K562 (cell line): ENCODE measurements around the gene DNALI1. TPM values are rescaled to one million over a fixed set of nuclear protein-coding genes. Genes with fewer than 3 reads are reported as not detected.

Source experiments
- CCAR2 ChIP-seq: fragments of 200-400 bp; formaldehyde crosslinking; IDR thresholded peaks from 2 replicates; pipeline ENCODE4 v1.6.1; 2017; ENCODE audit warnings: mild to moderate bottlenecking, low read depth, low read length
- HNRNPK ChIP-seq: fragments of 200-400 bp; formaldehyde crosslinking; IDR thresholded peaks from one replicate; pipeline ENCODE4 v1.6.1; 2018; ENCODE audit warnings: mild to moderate bottlenecking, low read depth, low read length; ENCODE audit not compliant: poor library complexity, severe bottlenecking
- HOXB6 ChIP-seq: fragments of 250-450 bp; sonication (Bioruptor Pico); IDR thresholded peaks from 2 replicates; pipeline ENCODE4 v1.5.1; 2022; ENCODE audit warnings: mild to moderate bottlenecking, borderline replicate concordance
- PHB2 ChIP-seq: fragments of 450-650 bp; IDR thresholded peaks from 2 replicates; pipeline ENCODE4 v1.6.1; 2017; ENCODE audit warnings: low read depth
- RBM17 ChIP-seq: fragments of 200-400 bp; formaldehyde crosslinking; IDR thresholded peaks from 2 replicates; pipeline ENCODE4 v1.6.1; 2017; ENCODE audit warnings: low read depth, mild to moderate bottlenecking, low read length, borderline replicate concordance
- RBM22 ChIP-seq: fragments of 200-400 bp; formaldehyde crosslinking; IDR thresholded peaks from 2 replicates; pipeline ENCODE4 v1.6.1; 2018; ENCODE audit warnings: low read length, low read depth; ENCODE audit not compliant: poor library complexity, severe bottlenecking
- STAG1 ChIP-seq: sonication (generic); formaldehyde crosslinking; IDR thresholded peaks from 2 replicates; pipeline ENCODE4 v1.5.0; 2020; ENCODE audit warnings: missing genetic modification reagents, borderline replicate concordance
- TBL1XR1 ChIP-seq, 2 experiments: IDR thresholded peaks; 2 replicates each; pipeline ENCODE4 v1.6.1; 2012; ENCODE audit warnings: improper control_type of control experiment in 2 of 2, low read length in 2 of 2, mild to moderate bottlenecking in 1 of 2
- TRIM28 ChIP-seq: fragments of 450-650 bp; IDR thresholded peaks from 2 replicates; pipeline ENCODE4 v1.6.1; 2017
- ZBTB17 ChIP-seq: fragments of 450-650 bp; formaldehyde crosslinking; IDR thresholded peaks from 2 replicates; pipeline ENCODE4 v1.4.0; 2020; ENCODE audit warnings: mild to moderate bottlenecking
- ZNF274 ChIP-seq: IDR thresholded peaks from 2 replicates; pipeline ENCODE4 v1.6.1; 2011; ENCODE audit warnings: low read depth, mild to moderate bottlenecking, low read length, moderate library complexity, borderline replicate concordance
- polyA plus RNA-seq, 8 experiments: library from polyadenylated mRNA; depleted of rRNA in 4 of 8; stranded (reverse) in 5 of 8; unstranded in 3 of 8; fragments of >200 nt; fragmentation: Nextera tagmentation in 2 of 8; fragmentation: Illumina TruSeq in 1 of 8; extraction: Ambion mirVana in 2 of 8; extraction: Trizol in 1 of 8; gene quantifications; 2 replicates each; pipeline versions ENCODE4 v1.2.1 to v1.2.3, GENCODE V29; 2011 to 2014; ENCODE audit warnings: inconsistent platforms in 1 of 8, missing spikeins in 1 of 8
- total RNA-seq, 7 experiments: library from RNA; depleted of rRNA in 6 of 7; stranded (reverse); fragments of >200 nt in 6 of 7; fragmentation: Illumina TruSeq in 2 of 7; extraction: Trizol in 2 of 7; gene quantifications; 2 replicates each; pipeline versions ENCODE4 v1.2.1 to v1.2.3, GENCODE V29; 2011 to 2021; ENCODE audit warnings: low replicate concordance in 1 of 7
- TF ChIP-seq, protein P1 (sequence below): sonication (generic); formaldehyde crosslinking; IDR thresholded peaks from 2 replicates; pipeline ENCODE4 v1.8.1; 2023; ENCODE audit warnings: mild to moderate bottlenecking, missing genetic modification reagents
- TF ChIP-seq, protein P2 (sequence below): sonication (generic); formaldehyde crosslinking; IDR thresholded peaks from 2 replicates; pipeline ENCODE4 v1.8.1; 2022; ENCODE audit warnings: missing genetic modification reagents
- TF ChIP-seq, protein P3 (sequence below): fragments of 450-650 bp; IDR thresholded peaks from 2 replicates; pipeline ENCODE4 v1.7.1; 2018; ENCODE audit warnings: mild to moderate bottlenecking, low read depth; ENCODE audit not compliant: partially characterized antibody
- TF ChIP-seq, protein P4 (sequence below): fragments of 450-650 bp; IDR thresholded peaks from 2 replicates; pipeline ENCODE4 v1.6.1; 2016; ENCODE audit warnings: low read depth, mild to moderate bottlenecking, moderate library complexity
- TF ChIP-seq, protein P5 (sequence below): IDR thresholded peaks from 2 replicates; pipeline ENCODE4 v1.6.1; 2014; ENCODE audit warnings: antibody characterized with exemption

The DNALI1 gene
- total and polyA plus RNA-seq, 9 of the 15 experiments (the other 6 are each of a cell fraction or from before 2014, with no cell fraction given), result 0.87 to 5.6 (median 1.2) TPM

DNA sequence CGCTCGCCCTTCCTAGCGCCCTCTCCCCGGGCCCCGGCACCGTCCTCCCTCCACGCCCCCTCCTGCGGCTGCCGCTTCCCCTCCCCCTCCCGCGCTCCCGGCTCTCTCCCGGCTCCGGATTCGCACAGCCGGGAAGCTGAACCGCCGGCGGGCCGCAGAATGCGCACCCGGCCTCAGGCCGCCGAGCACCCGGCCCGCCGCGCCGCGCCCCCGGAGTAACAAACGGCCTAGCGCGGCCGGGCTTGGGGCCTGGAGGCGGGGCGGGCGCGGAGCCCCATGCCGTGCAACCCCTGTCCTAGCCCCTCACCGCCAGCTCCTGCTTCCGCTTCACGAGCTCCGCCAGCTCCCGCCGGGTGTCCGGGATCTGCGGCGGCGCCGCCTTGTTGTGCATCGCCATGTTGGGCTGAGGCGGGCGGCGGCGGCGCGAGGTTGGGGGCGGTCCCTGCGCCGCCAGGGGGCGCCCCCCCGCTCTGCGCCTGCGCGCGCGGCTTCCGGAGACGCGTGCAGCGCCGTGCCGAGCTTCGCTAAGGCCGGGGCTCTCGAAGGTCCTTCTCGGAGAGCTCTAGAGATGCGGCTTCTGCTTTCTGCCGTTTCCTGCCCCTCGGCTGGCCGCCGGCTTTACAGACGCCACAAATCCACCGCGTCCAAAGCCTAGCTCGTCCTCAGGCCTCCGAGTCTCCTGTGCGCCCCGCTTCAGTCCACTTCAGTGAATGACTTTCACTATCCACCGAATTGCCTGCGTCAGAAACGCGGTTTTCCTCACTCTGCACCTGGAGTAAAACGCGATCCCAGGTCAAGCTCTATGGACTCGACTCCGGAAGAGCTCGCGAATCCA lies 42.2 kb upstream of the DNALI1 start, which contains the start of gene MEAF6 (continued):
- TF ChIP-seq TBL1XR1 (IDR thresholded peaks at IDR 0.05; ENCODE audit: low read length in 2 of 2) (0 out of 4 replicates have a peak, but pooled peaks of 1 of the 2 experiments have one; percentile 25), RBM17 (no peak), ZBTB17 (CRISPR knock-in tag) (0 out of 2 replicates have a peak, but pooled peaks have one; percentile 21), HOXB6 (CRISPR knock-in tag) (peak; percentile 18; the same call in 1 of the 2 replicates), PHB2 (no peak), TRIM28 (no peak), CCAR2 (no peak), RBM22 (no peak), STAG1 (CRISPR knock-in tag) (peak; percentile 39; the same call in 1 of the 2 replicates), ZNF274 (no peak), HNRNPK (peak; percentile 68)
- TF ChIP-seq, protein P1, sequence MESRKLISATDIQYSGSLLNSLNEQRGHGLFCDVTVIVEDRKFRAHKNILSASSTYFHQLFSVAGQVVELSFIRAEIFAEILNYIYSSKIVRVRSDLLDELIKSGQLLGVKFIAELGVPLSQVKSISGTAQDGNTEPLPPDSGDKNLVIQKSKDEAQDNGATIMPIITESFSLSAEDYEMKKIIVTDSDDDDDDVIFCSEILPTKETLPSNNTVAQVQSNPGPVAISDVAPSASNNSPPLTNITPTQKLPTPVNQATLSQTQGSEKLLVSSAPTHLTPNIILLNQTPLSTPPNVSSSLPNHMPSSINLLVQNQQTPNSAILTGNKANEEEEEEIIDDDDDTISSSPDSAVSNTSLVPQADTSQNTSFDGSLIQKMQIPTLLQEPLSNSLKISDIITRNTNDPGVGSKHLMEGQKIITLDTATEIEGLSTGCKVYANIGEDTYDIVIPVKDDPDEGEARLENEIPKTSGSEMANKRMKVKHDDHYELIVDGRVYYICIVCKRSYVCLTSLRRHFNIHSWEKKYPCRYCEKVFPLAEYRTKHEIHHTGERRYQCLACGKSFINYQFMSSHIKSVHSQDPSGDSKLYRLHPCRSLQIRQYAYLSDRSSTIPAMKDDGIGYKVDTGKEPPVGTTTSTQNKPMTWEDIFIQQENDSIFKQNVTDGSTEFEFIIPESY (CRISPR knock-in tag), result peak; percentile 73
- TF ChIP-seq, protein P2, sequence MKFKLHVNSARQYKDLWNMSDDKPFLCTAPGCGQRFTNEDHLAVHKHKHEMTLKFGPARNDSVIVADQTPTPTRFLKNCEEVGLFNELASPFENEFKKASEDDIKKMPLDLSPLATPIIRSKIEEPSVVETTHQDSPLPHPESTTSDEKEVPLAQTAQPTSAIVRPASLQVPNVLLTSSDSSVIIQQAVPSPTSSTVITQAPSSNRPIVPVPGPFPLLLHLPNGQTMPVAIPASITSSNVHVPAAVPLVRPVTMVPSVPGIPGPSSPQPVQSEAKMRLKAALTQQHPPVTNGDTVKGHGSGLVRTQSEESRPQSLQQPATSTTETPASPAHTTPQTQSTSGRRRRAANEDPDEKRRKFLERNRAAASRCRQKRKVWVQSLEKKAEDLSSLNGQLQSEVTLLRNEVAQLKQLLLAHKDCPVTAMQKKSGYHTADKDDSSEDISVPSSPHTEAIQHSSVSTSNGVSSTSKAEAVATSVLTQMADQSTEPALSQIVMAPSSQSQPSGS (CRISPR knock-in tag), result no peak
- TF ChIP-seq, protein P3, sequence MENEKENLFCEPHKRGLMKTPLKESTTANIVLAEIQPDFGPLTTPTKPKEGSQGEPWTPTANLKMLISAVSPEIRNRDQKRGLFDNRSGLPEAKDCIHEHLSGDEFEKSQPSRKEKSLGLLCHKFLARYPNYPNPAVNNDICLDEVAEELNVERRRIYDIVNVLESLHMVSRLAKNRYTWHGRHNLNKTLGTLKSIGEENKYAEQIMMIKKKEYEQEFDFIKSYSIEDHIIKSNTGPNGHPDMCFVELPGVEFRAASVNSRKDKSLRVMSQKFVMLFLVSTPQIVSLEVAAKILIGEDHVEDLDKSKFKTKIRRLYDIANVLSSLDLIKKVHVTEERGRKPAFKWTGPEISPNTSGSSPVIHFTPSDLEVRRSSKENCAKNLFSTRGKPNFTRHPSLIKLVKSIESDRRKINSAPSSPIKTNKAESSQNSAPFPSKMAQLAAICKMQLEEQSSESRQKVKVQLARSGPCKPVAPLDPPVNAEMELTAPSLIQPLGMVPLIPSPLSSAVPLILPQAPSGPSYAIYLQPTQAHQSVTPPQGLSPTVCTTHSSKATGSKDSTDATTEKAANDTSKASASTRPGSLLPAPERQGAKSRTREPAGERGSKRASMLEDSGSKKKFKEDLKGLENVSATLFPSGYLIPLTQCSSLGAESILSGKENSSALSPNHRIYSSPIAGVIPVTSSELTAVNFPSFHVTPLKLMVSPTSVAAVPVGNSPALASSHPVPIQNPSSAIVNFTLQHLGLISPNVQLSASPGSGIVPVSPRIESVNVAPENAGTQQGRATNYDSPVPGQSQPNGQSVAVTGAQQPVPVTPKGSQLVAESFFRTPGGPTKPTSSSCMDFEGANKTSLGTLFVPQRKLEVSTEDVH, result no peak
- TF ChIP-seq, protein P4, sequence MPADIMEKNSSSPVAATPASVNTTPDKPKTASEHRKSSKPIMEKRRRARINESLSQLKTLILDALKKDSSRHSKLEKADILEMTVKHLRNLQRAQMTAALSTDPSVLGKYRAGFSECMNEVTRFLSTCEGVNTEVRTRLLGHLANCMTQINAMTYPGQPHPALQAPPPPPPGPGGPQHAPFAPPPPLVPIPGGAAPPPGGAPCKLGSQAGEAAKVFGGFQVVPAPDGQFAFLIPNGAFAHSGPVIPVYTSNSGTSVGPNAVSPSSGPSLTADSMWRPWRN, result no peak
- TF ChIP-seq, protein P5, sequence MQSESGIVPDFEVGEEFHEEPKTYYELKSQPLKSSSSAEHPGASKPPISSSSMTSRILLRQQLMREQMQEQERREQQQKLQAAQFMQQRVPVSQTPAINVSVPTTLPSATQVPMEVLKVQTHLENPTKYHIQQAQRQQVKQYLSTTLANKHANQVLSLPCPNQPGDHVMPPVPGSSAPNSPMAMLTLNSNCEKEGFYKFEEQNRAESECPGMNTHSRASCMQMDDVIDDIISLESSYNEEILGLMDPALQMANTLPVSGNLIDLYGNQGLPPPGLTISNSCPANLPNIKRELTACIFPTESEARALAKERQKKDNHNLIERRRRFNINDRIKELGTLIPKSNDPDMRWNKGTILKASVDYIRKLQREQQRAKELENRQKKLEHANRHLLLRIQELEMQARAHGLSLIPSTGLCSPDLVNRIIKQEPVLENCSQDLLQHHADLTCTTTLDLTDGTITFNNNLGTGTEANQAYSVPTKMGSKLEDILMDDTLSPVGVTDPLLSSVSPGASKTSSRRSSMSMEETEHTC, result peak; percentile 28; the same call in 1 of the 2 replicates
